ENCODE data around the gene NEK9. TPM values are rescaled to one million over a fixed set of nuclear protein-coding genes. Genes with fewer than 3 reads are reported as not detected.

Gene NEK9
- total RNA-seq, 1 experiment from 2014 or later: 56.5 TPM

GRCh38 chr14:75059642-75060041 is 67.2 kb downstream of the NEK9 start:
- no peak overlapping the region for H2BK120ac ChIP-seq (ENCODE audit: low read depth, low read length, poor library complexity, severe bottlenecking)
- H3K4me1 Mint-ChIP-seq: peaks cover 11% of the 10 kb centered on the region in 2 experiments; a peak in 3 of 4 replicates
- no peak overlapping the region for H3K4ac ChIP-seq (ENCODE audit: low read depth, low read length)
- no peak overlapping the region for H3K27ac Mint-ChIP-seq
- no peak overlapping the region for H2BK5ac ChIP-seq (ENCODE audit: insufficient read length, low read length)
- WGBS (ENCODE audit: extremely low coverage, insufficient read length, low lambda C conversion rate): no CpG with 5 or more reads among the region's 2 CpGs
- no peak overlapping the region for H3K9ac ChIP-seq (ENCODE audit: extremely low read depth, insufficient read length, low read length)
- peaks cover 15 to 36% (median 35%) of the 10 kb centered on the region in 3 experiments for H3K36me3 Mint-ChIP-seq (ENCODE audit: insufficient read depth in 1 of 3, low read depth in 3 of 3)
- H3K79me2 ChIP-seq (ENCODE audit: insufficient read depth, low read length): peaks cover 1% of the 10 kb centered on the region; the same call in 1 of the 2 replicates
- no peak overlapping the region for H3K14ac ChIP-seq (ENCODE audit: insufficient read depth, low read length)
- no peaks in the 10 kb centered on the region for H3K9me3 ChIP-seq (ENCODE audit: control insufficient read depth, low read depth, low read length)
- H2BK20ac ChIP-seq (ENCODE audit: low read depth, low read length, poor library complexity, severe bottlenecking): no peak overlapping the region
- no peak overlapping the region for H3K18ac ChIP-seq (ENCODE audit: insufficient read length, low read depth, low read length)
- H3K23ac ChIP-seq (ENCODE audit: insufficient read length, low read depth, low read length): no peak overlapping the region
- no peaks in the 10 kb centered on the region; the same call in 1 of the 2 replicates for H3K27me3 Mint-ChIP-seq (ENCODE audit: low read depth)
- H3K9me3 Mint-ChIP-seq: peaks cover 9 to 10% of the 10 kb centered on the region in 2 experiments
- no peak overlapping the region for H2BK15ac ChIP-seq (ENCODE audit: low read depth, low read length)
- no peaks in the 10 kb centered on the region for H4K20me1 ChIP-seq (ENCODE audit: control insufficient read depth, insufficient read depth, insufficient read length)
- no peak overlapping the region for H4K91ac ChIP-seq (ENCODE audit: insufficient read length, low read depth, low read length)
- DNase-seq: no peak
- TF ChIP-seq CTCF (conservative IDR thresholded peaks at IDR 0.05): no peak
- H4K8ac ChIP-seq (replicated peaks; ENCODE audit: insufficient read length, low read depth, low read length): no peak overlapping the region
- peaks cover 2% of the 10 kb centered on the region for H3K23me2 ChIP-seq (ENCODE audit: insufficient read length, low read depth, low read length, poor library complexity, severe bottlenecking)
- H3K4me1 ChIP-seq (ENCODE audit: insufficient read depth, low read length): no peaks in the 10 kb centered on the region
- H3K56ac ChIP-seq (ENCODE audit: insufficient read length, low read depth, low read length): no peak overlapping the region
- no peak overlapping the region for H3T11ph ChIP-seq (ENCODE audit: low read length)
- no peak overlapping the region for H4K5ac ChIP-seq (ENCODE audit: insufficient read length, low read depth, low read length)
- no peak overlapping the region for H2BK12ac ChIP-seq (ENCODE audit: insufficient read length, low read depth, low read length)
- H3K4me3 Mint-ChIP-seq: no peak overlapping the region
- no peak overlapping the region for H2AFZ ChIP-seq (ENCODE audit: low read length)
- H3K79me1 ChIP-seq (ENCODE audit: insufficient read depth, low read depth, low read length, poor library complexity, severe bottlenecking): no peaks in the 10 kb centered on the region
- no peaks in the 10 kb centered on the region for H3K27me3 ChIP-seq (ENCODE audit: insufficient read depth, low read length)
- no peak overlapping the region for H3K27ac ChIP-seq (ENCODE audit: insufficient read length, low read depth, low read length)
- H2AK5ac ChIP-seq (ENCODE audit: insufficient read length, low read length): no peak overlapping the region
- H3K4me2 ChIP-seq (ENCODE audit: insufficient read depth, insufficient read length, low read length): no peak overlapping the region
